Endothelial cell (in vitro differentiated cells): ENCODE results near the gene CD209. TPM values are rescaled to one million over a fixed set of nuclear protein-coding genes. Genes with fewer than 3 reads are reported as not detected.

Experiments used
- DNase-seq: peaks from one replicate; pipeline ENCODE4 v3.0.0; 2021; ENCODE audit warnings: low spot score
- H3K27ac Mint-ChIP-seq: one replicate; pipeline ENCODE4 v1.8.0; 2021; ENCODE audit warnings: mixed read lengths, inconsistent platforms; ENCODE audit not compliant: unreplicated experiment
- H3K27me3 Mint-ChIP-seq: one replicate; pipeline ENCODE4 v1.8.0; 2021; ENCODE audit warnings: mild to moderate bottlenecking, moderate library complexity, mixed read lengths, inconsistent platforms; ENCODE audit not compliant: unreplicated experiment
- H3K36me3 Mint-ChIP-seq: one replicate; pipeline ENCODE4 v1.8.0; 2021; ENCODE audit warnings: mild to moderate bottlenecking, low read depth, mixed read lengths, inconsistent platforms; ENCODE audit not compliant: unreplicated experiment
- H3K4me1 Mint-ChIP-seq: one replicate; pipeline ENCODE4 v1.8.0; 2021; ENCODE audit warnings: mild to moderate bottlenecking, mixed read lengths, inconsistent platforms; ENCODE audit not compliant: unreplicated experiment
- H3K4me3 Mint-ChIP-seq: one replicate; pipeline ENCODE4 v1.8.0; 2021; ENCODE audit warnings: mild to moderate bottlenecking, mixed read lengths, inconsistent platforms; ENCODE audit not compliant: unreplicated experiment
- H3K9me3 Mint-ChIP-seq: one replicate; pipeline ENCODE4 v1.8.0; 2021; ENCODE audit warnings: mixed read lengths, inconsistent platforms; ENCODE audit not compliant: unreplicated experiment
- CTCF ChIP-seq: fragments of 200-600 bp; sonication (generic); IDR thresholded peaks from one replicate; pipeline ENCODE4 v1.5.0; 2021; ENCODE audit warnings: antibody characterized with exemption; ENCODE audit not compliant: unreplicated experiment
- total RNA-seq: library from RNA; stranded (reverse); fragmentation: NEBNext Ultra II Directional; extraction: Animal tissue kit (Norgen Biotek cat#: 25700); gene quantifications from one replicate; pipeline ENCODE4 v1.2.1, GENCODE V29; 2021; ENCODE audit not compliant: unreplicated experiment

CD209 gene
- total RNA-seq, 1 donor from 2014 or later = not detected

DNA sequence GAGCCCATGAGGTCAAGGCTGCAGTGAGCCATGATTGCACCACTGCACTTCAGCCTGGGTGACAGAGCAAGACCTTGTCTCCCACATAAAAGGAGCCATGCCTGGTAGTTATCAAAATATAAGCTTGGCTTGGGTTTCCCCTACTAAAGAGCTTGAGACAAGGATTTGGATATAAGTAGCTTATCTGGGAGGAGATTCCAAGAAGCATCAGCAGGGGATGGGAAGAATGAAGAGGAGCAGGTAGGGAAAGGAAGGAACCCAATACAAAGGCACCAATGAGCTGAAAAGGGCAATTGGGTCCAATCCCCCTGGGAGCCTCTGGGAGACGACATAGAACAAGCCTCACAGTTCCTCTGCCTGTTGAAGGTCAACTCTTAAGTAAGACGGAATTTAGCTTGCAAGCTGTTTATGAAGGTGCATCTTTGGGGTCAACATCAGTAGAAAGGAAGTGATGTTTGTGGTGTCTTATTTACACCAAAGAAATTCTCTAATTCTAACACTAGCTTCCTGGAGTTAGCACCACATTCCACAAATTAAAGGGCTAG is 8.1 kb downstream of the CD209 start:
- Mint-ChIP-seq H3K27ac (no peak overlapping the region), H3K9me3 (no peaks in the 10 kb centered on the region), H3K4me3 (no peak overlapping the region), H3K27me3 (peaks cover 3% of the 10 kb centered on the region), H3K4me1 (no peaks in the 10 kb centered on the region), H3K36me3 (no peaks in the 10 kb centered on the region)
- no peak for DNase-seq
- no peak for TF ChIP-seq CTCF

DNA sequence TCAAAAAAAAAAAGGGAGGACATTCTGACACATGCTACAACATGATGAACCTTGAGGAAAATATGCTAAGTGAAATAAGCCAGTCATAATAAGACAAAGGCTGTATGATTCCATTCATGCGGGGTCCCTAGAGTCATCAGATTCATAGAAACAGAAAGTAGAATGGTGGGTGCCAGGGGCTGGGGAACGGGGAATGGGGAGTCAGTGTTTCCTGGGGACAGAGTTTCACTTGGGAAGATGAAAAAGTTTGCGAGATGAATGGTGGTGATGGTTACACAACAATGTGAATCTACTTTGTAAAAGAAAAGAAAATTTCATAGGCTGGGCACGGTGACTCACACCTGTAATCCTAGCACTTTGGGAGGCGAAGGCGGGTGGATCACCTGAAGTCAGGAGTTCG is 9.3 kb downstream of the CD209 start:
- H3K4me1 Mint-ChIP-seq = no peaks in the 10 kb centered on the region
- H3K36me3 Mint-ChIP-seq = no peaks in the 10 kb centered on the region
- TF ChIP-seq CTCF = no peak
- no peaks in the 10 kb centered on the region for H3K9me3 Mint-ChIP-seq
- H3K4me3 Mint-ChIP-seq = no peak overlapping the region
- H3K27ac Mint-ChIP-seq = no peak overlapping the region
- no peak for DNase-seq
- H3K27me3 Mint-ChIP-seq = peaks cover 3% of the 10 kb centered on the region

GRCh38 chr19:7737215-7737614 is 10.1 kb downstream of the CD209 start:
- H3K27ac Mint-ChIP-seq = no peak overlapping the region
- peaks cover 3% of the 10 kb centered on the region for H3K27me3 Mint-ChIP-seq
- no peak overlapping the region for H3K4me3 Mint-ChIP-seq
- no peaks in the 10 kb centered on the region for H3K9me3 Mint-ChIP-seq
- TF ChIP-seq CTCF = no peak
- H3K4me1 Mint-ChIP-seq = no peaks in the 10 kb centered on the region
- no peaks in the 10 kb centered on the region for H3K36me3 Mint-ChIP-seq
- no peak for DNase-seq

- no peak overlapping the region for H3K4me3 Mint-ChIP-seq
- peaks cover 8% of the 10 kb centered on the region for H3K27me3 Mint-ChIP-seq
- no peaks in the 10 kb centered on the region for H3K36me3 Mint-ChIP-seq
- no peaks in the 10 kb centered on the region for H3K4me1 Mint-ChIP-seq
- DNase-seq = no peak
- no peak for TF ChIP-seq CTCF
- no peaks in the 10 kb centered on the region for H3K9me3 Mint-ChIP-seq
- no peak overlapping the region for H3K27ac Mint-ChIP-seq
Measured at GRCh38 chr19:7736148-7736547, 11.2 kb downstream of the CD209 start.

GRCh38 chr19:7734220-7735203 is 12.8 kb downstream of the CD209 start:
- Mint-ChIP-seq H3K4me1 (no peaks in the 10 kb centered on the region), H3K36me3 (no peaks in the 10 kb centered on the region), H3K27ac (no peak overlapping the region), H3K4me3 (no peak overlapping the region), H3K27me3 (peaks cover 14% of the 10 kb centered on the region), H3K9me3 (no peaks in the 10 kb centered on the region)
- no peak for TF ChIP-seq CTCF
- DNase-seq = no peak
